T-cell (primary cell): ENCODE measurements around the gene ZNF438. TPM values are rescaled to one million over a fixed set of nuclear protein-coding genes. Genes with fewer than 3 reads are reported as not detected.
"Not testable (repeated sequence)": the region's sequence is repeated elsewhere in the genome, so short reads cannot be mapped to it uniquely, and the experiment has no call there.

Experiments used
- ATAC-seq, 4 experiments: fragments of 200-7000 bp in 3 of 4; fragments of 150-1000 bp in 1 of 4; cut with Tn5 transposase; replicated peaks in 1 of 4; 1 replicate in 3 of 4; 2 replicates in 1 of 4; pipeline ENCODE4 v1.10.0; 2021; ENCODE audit warnings: moderate library complexity in 3 of 4, mild to moderate bottlenecking in 2 of 4, moderate number of reproducible peaks in 1 of 4
- CTCF ChIA-PET, 2 donors: fragments of 300-600 bp; sonication (Branson Sonifier 250); formaldehyde crosslinking; loops; one replicate each; lab custom pipeline; 2022; ENCODE audit warnings: antibody characterized with exemption in 2 of 2; lab: Charles Lee
- POLR2A ChIA-PET, 2 donors: fragments of 300-600 bp; sonication (Branson Sonifier 250); formaldehyde crosslinking; loops; one replicate each; lab custom pipeline; 2022; ENCODE audit warnings: antibody characterized with exemption in 2 of 2; lab: Charles Lee
- DNase-seq, 35 experiments: peaks; one replicate each; pipeline versions ENCODE4 v3.0.0 to v3.0.0-alpha.2; 2013 to 2023
- H3K27ac ChIP-seq: one replicate; pipeline ENCODE4 v1.5.1; 2013; ENCODE audit warnings: low read length
- H3K27me3 ChIP-seq, 2 experiments: replicated peaks in 1 of 2; 1 replicate in 1 of 2; 2 replicates in 1 of 2; pipeline versions ENCODE4 v1.6.1 to v1.7.0; 2013; ENCODE audit warnings: low read length in 1 of 2, mixed read lengths in 1 of 2; ENCODE audit not compliant: control insufficient read depth in 2 of 2, insufficient read depth in 2 of 2; ENCODE audit errors: extremely low read depth in 1 of 2
- H3K36me3 ChIP-seq, 2 donors: 1 replicate in 1 of 2; 2 replicates in 1 of 2; pipeline versions ENCODE4 v1.6.1 to v1.7.0; 2013; ENCODE audit warnings: low read length in 1 of 2; ENCODE audit not compliant: control insufficient read depth in 2 of 2, insufficient read depth in 1 of 2; ENCODE audit errors: extremely low read depth in 1 of 2
- H3K4me1 ChIP-seq, 2 experiments: 1 replicate in 1 of 2; 2 replicates in 1 of 2; pipeline versions ENCODE4 v1.6.1 to v1.7.0; 2013; ENCODE audit warnings: low read length in 2 of 2, mixed read lengths in 1 of 2; ENCODE audit not compliant: insufficient read depth in 2 of 2, control insufficient read depth in 1 of 2; ENCODE audit errors: extremely low read depth in 1 of 2
- H3K4me3 ChIP-seq, 2 donors: 1 replicate in 1 of 2; 2 replicates in 1 of 2; pipeline versions ENCODE4 v1.5.1 to v1.7.0; 2013; ENCODE audit warnings: mild to moderate bottlenecking in 2 of 2, low read length in 1 of 2, moderate library complexity in 1 of 2; ENCODE audit not compliant: control insufficient read depth in 1 of 2; ENCODE audit errors: extremely low read depth in 1 of 2
- H3K9me3 ChIP-seq: 2 replicates; pipeline ENCODE4 v1.7.0; 2013
- H3K27ac Mint-ChIP-seq, 2 donors: one replicate each; pipeline ENCODE4 v1.8.0; 2020 to 2021; ENCODE audit warnings: mild to moderate bottlenecking in 2 of 2, mixed read lengths in 2 of 2
- H3K27me3 Mint-ChIP-seq, 2 donors: one replicate each; pipeline ENCODE4 v1.8.0; 2021 to 2022; ENCODE audit warnings: mixed read lengths in 2 of 2
- H3K36me3 Mint-ChIP-seq: one replicate; pipeline ENCODE4 v1.8.0; 2021; ENCODE audit warnings: mixed read lengths
- H3K4me1 Mint-ChIP-seq, 3 donors: one replicate each; pipeline ENCODE4 v1.8.0; 2020 to 2022; ENCODE audit warnings: mixed read lengths in 3 of 3, mild to moderate bottlenecking in 1 of 3
- H3K4me3 Mint-ChIP-seq, 3 donors: one replicate each; pipeline ENCODE4 v1.8.0; 2020 to 2022; ENCODE audit warnings: mild to moderate bottlenecking in 3 of 3, mixed read lengths in 3 of 3, moderate library complexity in 3 of 3
- H3K9me3 Mint-ChIP-seq, 3 donors: one replicate each; pipeline ENCODE4 v1.8.0; 2020 to 2022; ENCODE audit warnings: mixed read lengths in 3 of 3
- WGBS: methylation state at CpG from one replicate; pipeline ENCODE4 v1.1.5; 2013; ENCODE audit warnings: missing lambda C conversion rate; ENCODE audit not compliant: insufficient coverage; 5-methylcytosine and 5-hydroxymethylcytosine counted together
- total RNA-seq, 35 experiments: library from RNA in 6 of 35; stranded (reverse) in 6 of 35; fragments of 120-200 nt in 1 of 35; gene quantifications; one replicate each; pipeline versions ENCODE4 v1.2.1 to v1.2.4 and lab custom pipeline; 2013 to 2026

The ZNF438 gene
- total RNA-seq, 5 donors from 2014 or later (not counting 1 experiment from before 2014, with no cell fraction given): 2.7 to 3.6 (median 3.4) TPM

- H3K4me1 ChIP-seq: peaks cover 0 to 8% of the 10 kb centered on the region in 2 experiments
- H3K27me3 Mint-ChIP-seq: no peaks in the 10 kb centered on the region
- no peaks in the 10 kb centered on the region for H3K9me3 Mint-ChIP-seq
- H3K27ac Mint-ChIP-seq: no peak overlapping the region
- H3K36me3 Mint-ChIP-seq: peaks cover 12% of the 10 kb centered on the region
- H3K9me3 ChIP-seq: no peaks in the 10 kb centered on the region
- CTCF ChIA-PET: interaction anchor here (0.6 to 1.0 kb wide), 2 partner anchors 26 to 96 kb away, joined by 3 to 4 read pairs; no protein-coding TSS in a partner anchor
- no peaks in the 10 kb centered on the region for H3K27me3 ChIP-seq
- WGBS: 83% methylated on average over 1 of the region's 6 CpGs
- POLR2A ChIA-PET: no interaction called here
- ATAC-seq (no peak), DNase-seq (no peak)
- H3K36me3 ChIP-seq: no peaks in the 10 kb centered on the region
- H3K27ac ChIP-seq: no peak overlapping the region
- no peak overlapping the region for H3K4me3 Mint-ChIP-seq
- peaks cover 6 to 17% (median 9%) of the 10 kb centered on the region in 3 donors for H3K4me1 Mint-ChIP-seq
- no peak overlapping the region for H3K4me3 ChIP-seq
These were observed 67.4 kb downstream of the ZNF438 start for GRCh38 chr10:30963992-30964930.

DNA sequence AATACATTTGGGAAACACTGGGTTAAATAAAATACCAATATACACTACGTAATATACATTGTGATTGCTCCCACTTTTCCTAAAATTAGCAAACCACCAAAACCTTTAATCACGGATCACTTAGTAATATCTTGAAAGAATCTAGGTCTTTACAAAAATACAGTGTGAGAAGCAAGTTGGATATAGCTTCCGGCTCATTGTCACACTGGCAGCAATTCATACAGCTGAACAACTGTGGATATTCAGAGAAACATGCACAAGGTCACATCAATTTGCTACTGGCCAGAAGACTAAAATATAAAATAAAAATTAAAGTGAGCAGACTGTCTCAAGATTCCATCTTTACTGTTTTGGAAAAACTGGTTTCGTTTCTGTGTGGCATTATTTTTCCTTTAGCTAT, 69.1 kb downstream of the ZNF438 start:
- Mint-ChIP-seq H3K4me1 (peaks cover 6 to 14% (median 6%) of the 10 kb centered on the region in 3 donors), H3K4me3 (no peak overlapping the region), H3K27ac (no peak overlapping the region), H3K9me3 (no peaks in the 10 kb centered on the region), H3K27me3 (no peaks in the 10 kb centered on the region), H3K36me3 (peaks cover 16% of the 10 kb centered on the region)
- no peak for ATAC-seq
- ChIA-PET POLR2A (no interaction called here), CTCF (interaction anchor here in 1 of 2 donors (0.7 kb wide), 1 partner anchor 10 kb away, joined by 4 read pairs; no protein-coding TSS in a partner anchor)
- Histone ChIP-seq H3K27me3 (no peaks in the 10 kb centered on the region), H3K4me1 (peaks cover 0 to 6% of the 10 kb centered on the region in 2 experiments), H3K36me3 (no peaks in the 10 kb centered on the region), H3K9me3 (no peaks in the 10 kb centered on the region), H3K4me3 (no peak overlapping the region), H3K27ac (no peak overlapping the region)
- WGBS: no CpG with 5 or more reads among the region's 4 CpGs
- DNase-seq: no peak

- POLR2A ChIA-PET: no interaction called here
These were observed 71.8 kb downstream of the ZNF438 start for GRCh38 chr10:30959836-30960210.

DNA sequence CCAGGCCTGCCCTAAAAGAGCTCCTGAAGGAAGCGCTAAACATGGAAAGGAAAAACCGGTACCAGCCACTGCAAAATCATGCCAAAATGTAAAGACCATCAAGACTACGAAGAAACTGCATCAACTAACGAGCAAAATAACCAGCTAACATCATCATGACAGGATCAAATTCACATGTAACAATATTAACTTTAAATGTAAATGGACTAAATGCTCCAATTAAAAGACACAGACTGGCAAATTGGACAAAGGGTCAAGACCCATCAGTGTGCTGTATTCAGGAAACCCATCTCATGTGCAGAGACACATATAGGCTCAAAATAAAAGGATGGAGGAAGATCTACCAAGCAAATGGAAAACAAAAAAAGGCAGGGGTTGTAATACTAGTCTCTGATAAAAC, 82.4 kb downstream of the ZNF438 start:
- H3K27ac Mint-ChIP-seq, H3K36me3 ChIP-seq, H3K4me3 ChIP-seq, CTCF ChIA-PET, H3K27me3 Mint-ChIP-seq, H3K27ac ChIP-seq, H3K4me1 Mint-ChIP-seq, DNase-seq, H3K9me3 Mint-ChIP-seq, H3K27me3 ChIP-seq, POLR2A ChIA-PET, ATAC-seq, H3K4me3 Mint-ChIP-seq, H3K9me3 ChIP-seq, H3K4me1 ChIP-seq: not testable (repeated sequence)
- peaks cover 15% of the 10 kb centered on the region for H3K36me3 Mint-ChIP-seq
- WGBS: no CpG with 5 or more reads among the region's 4 CpGs

More at GRCh38 chr10:30959836-30960210, 71.8 kb downstream of the ZNF438 start:
- Mint-ChIP-seq H3K27ac (no peak overlapping the region), H3K9me3 (peaks cover 7 to 9% (median 8%) of the 10 kb centered on the region in 3 donors), H3K4me3 (no peak overlapping the region), H3K27me3 (no peaks in the 10 kb centered on the region), H3K36me3 (peaks cover 20% of the 10 kb centered on the region), H3K4me1 (peaks cover 6 to 8% (median 6%) of the 10 kb centered on the region in 3 donors)
- DNase-seq (no peak), ATAC-seq (no peak)
- Histone ChIP-seq H3K27me3 (no peaks in the 10 kb centered on the region), H3K27ac (no peak overlapping the region), H3K9me3 (no peaks in the 10 kb centered on the region), H3K4me3 (no peak overlapping the region), H3K36me3 (no peaks in the 10 kb centered on the region), H3K4me1 (peaks cover 0 to 6% of the 10 kb centered on the region in 2 experiments)
- CTCF ChIA-PET: no interaction called here

GRCh38 chr10:30944005-30944404, 87.7 kb downstream of the ZNF438 start:
- no peak overlapping the region for H3K4me3 ChIP-seq
- Mint-ChIP-seq H3K9me3 (peaks cover 0 to 5% (median 0%) of the 10 kb centered on the region in 3 donors), H3K4me3 (no peak overlapping the region), H3K27ac (no peak overlapping the region), H3K27me3 (no peaks in the 10 kb centered on the region), H3K4me1 (peaks cover 0 to 5% (median 3%) of the 10 kb centered on the region in 3 donors), H3K36me3 (peaks cover 14% of the 10 kb centered on the region)
- no peaks in the 10 kb centered on the region for H3K27me3 ChIP-seq
- H3K36me3 ChIP-seq: no peaks in the 10 kb centered on the region
- no peaks in the 10 kb centered on the region for H3K4me1 ChIP-seq
- H3K27ac ChIP-seq: no peak overlapping the region
- H3K9me3 ChIP-seq: no peaks in the 10 kb centered on the region
- CTCF ChIA-PET: no interaction called here
- ATAC-seq: no peak
- no peak for DNase-seq
- no CpG with 5 or more reads among the region's 4 CpGs for WGBS
- POLR2A ChIA-PET: interaction anchor here in 1 of 2 donors (0.8 kb wide), 1 partner anchor 1049 kb away, joined by 4 read pairs; no protein-coding TSS in a partner anchor

- H3K27me3 Mint-ChIP-seq: no peaks in the 10 kb centered on the region
- no peak overlapping the region for H3K4me3 ChIP-seq
- ATAC-seq (no peak), DNase-seq (no peak)
- ChIA-PET POLR2A (interaction anchor here (0.7 to 0.8 kb wide), 2 partner anchors 558 to 1050 kb away, joined by 3 to 4 read pairs; no protein-coding TSS in a partner anchor), CTCF (no interaction called here)
- H3K9me3 Mint-ChIP-seq: peaks cover 0 to 5% (median 0%) of the 10 kb centered on the region in 3 donors
- H3K36me3 ChIP-seq: no peaks in the 10 kb centered on the region
- peaks cover 14% of the 10 kb centered on the region for H3K36me3 Mint-ChIP-seq
- no peaks in the 10 kb centered on the region for H3K27me3 ChIP-seq
- no peak overlapping the region for H3K27ac ChIP-seq
- peaks cover 0 to 5% (median 3%) of the 10 kb centered on the region in 3 donors for H3K4me1 Mint-ChIP-seq
- H3K4me1 ChIP-seq: no peaks in the 10 kb centered on the region
- no peaks in the 10 kb centered on the region for H3K9me3 ChIP-seq
- no peak overlapping the region for H3K27ac Mint-ChIP-seq
- H3K4me3 Mint-ChIP-seq: no peak overlapping the region
These were observed 88.2 kb downstream of the ZNF438 start for GRCh38 chr10:30943451-30943850.
